ENCODE measurements around the gene PLXND1.

The PLXND1 gene

GRCh38 chr3:129600348-129600747, 6.1 kb downstream of the PLXND1 start:
- DNase-seq = no peak

- DNase-seq = peak; percentile 97 to 99 (median 97)
Measured at GRCh38 chr3:129599607-129600006, 6.9 kb downstream of the PLXND1 start.

- DNase-seq = no peak
Measured at GRCh38 chr3:129599073-129599472, 7.4 kb downstream of the PLXND1 start.

- DNase-seq = no peak
Measured at GRCh38 chr3:129598484-129598883, 8.0 kb downstream of the PLXND1 start.

GRCh38 chr3:129598000-129598381, 8.5 kb downstream of the PLXND1 start:
- DNase-seq = peak in 1 of 3 donors; percentile 17

- peak in 1 of 3 donors; percentile 44 for DNase-seq
Measured at GRCh38 chr3:129597087-129597999, 9.1 kb downstream of the PLXND1 start.

- peak; percentile 53 to 75 (median 65) for DNase-seq
Measured at GRCh38 chr3:129596194-129597086, 10.0 kb downstream of the PLXND1 start.

GRCh38 chr3:129595544-129596193, 10.8 kb downstream of the PLXND1 start:
- no peak for DNase-seq

GRCh38 chr3:129594907-129595390, 11.5 kb downstream of the PLXND1 start:
- no peak for DNase-seq

GRCh38 chr3:129594409-129594808, 12.1 kb downstream of the PLXND1 start:
- DNase-seq = no peak

GRCh38 chr3:129593595-129594339, 12.7 kb downstream of the PLXND1 start:
- DNase-seq = peak; percentile 80 to 87 (median 81)

- DNase-seq = no peak
Measured at GRCh38 chr3:129593230-129593594, 13.3 kb downstream of the PLXND1 start.

GRCh38 chr3:129592381-129593131, 13.9 kb downstream of the PLXND1 start:
- peak; percentile 85 to 91 (median 90) for DNase-seq

GRCh38 chr3:129591932-129592331, 14.5 kb downstream of the PLXND1 start:
- peak in 1 of 3 donors; percentile 18 for DNase-seq

GRCh38 chr3:129590215-129590614, 16.3 kb downstream of the PLXND1 start:
- DNase-seq = no peak

GRCh38 chr3:129587566-129588210, 18.8 kb downstream of the PLXND1 start:
- no peak for DNase-seq

GRCh38 chr3:129586746-129587430, 19.6 kb downstream of the PLXND1 start:
- no peak for DNase-seq

- no peak for DNase-seq
Measured at GRCh38 chr3:129585949-129586657, 20.4 kb downstream of the PLXND1 start.

- DNase-seq = no peak
Measured at GRCh38 chr3:129584631-129585030, 21.8 kb downstream of the PLXND1 start.

GRCh38 chr3:129583289-129583688, 23.2 kb downstream of the PLXND1 start:
- DNase-seq = no peak

Data from suppressor macrophage treated with lipopolysaccharide for 1 hour (primary cell).